K562 (cell line): ENCODE data around the gene PLEKHM3. TPM values are rescaled to one million over a fixed set of nuclear protein-coding genes. Genes with fewer than 3 reads are reported as not detected.
A peak's percentile ranks its signal among the peaks of the same experiment; 100 is the strongest.

Source experiments
- CEBPB ChIP-seq: fragments of 450-650 bp; IDR thresholded peaks from 2 replicates; pipeline ENCODE4 v1.6.1; 2016; ENCODE audit warnings: missing genetic modification characterization, missing compliant biosample characterization
- CTCF ChIP-seq, 3 experiments: IDR thresholded peaks in 2 of 3; conservative IDR thresholded peaks in 1 of 3; 2 replicates each; pipeline ENCODE4 v1.5.1; 2011 to 2012; ENCODE audit warnings: low read length in 3 of 3, mild to moderate bottlenecking in 3 of 3, control low read depth in 2 of 3, improper control_type of control experiment in 1 of 3, inconsistent platforms in 1 of 3, low read depth in 1 of 3, mixed read lengths in 1 of 3, moderate library complexity in 1 of 3; ENCODE audit not compliant: insufficient read depth in 2 of 3
- DNMT1 ChIP-seq: fragments of 450-650 bp; IDR thresholded peaks from 2 replicates; pipeline ENCODE4 v1.6.1; 2016; ENCODE audit warnings: antibody characterized with exemption, mild to moderate bottlenecking
- GATA2 ChIP-seq: sonication (generic); formaldehyde crosslinking; IDR thresholded peaks from 2 replicates; pipeline ENCODE4 v1.4.0; 2020; ENCODE audit warnings: mild to moderate bottlenecking, missing genetic modification reagents
- HNRNPLL ChIP-seq: fragments of 200-400 bp; formaldehyde crosslinking; IDR thresholded peaks from 2 replicates; pipeline ENCODE4 v1.6.1; 2017; ENCODE audit warnings: low read length, low read depth, mild to moderate bottlenecking; ENCODE audit not compliant: poor library complexity, severe bottlenecking
- KDM1A ChIP-seq, 2 experiments: fragments of 450-650 bp; IDR thresholded peaks; 2 replicates each; pipeline ENCODE4 v1.6.1; 2016; ENCODE audit warnings: mild to moderate bottlenecking in 2 of 2
- MYBL2 ChIP-seq, 2 experiments: fragments of 450-650 bp in 1 of 2; sonication (generic) in 1 of 2; formaldehyde crosslinking in 1 of 2; IDR thresholded peaks; 2 replicates each; pipeline versions ENCODE4 v1.6.1 to v1.8.1; 2017 to 2022; ENCODE audit warnings: borderline replicate concordance in 1 of 2, inconsistent platforms in 1 of 2, low read depth in 1 of 2, mild to moderate bottlenecking in 1 of 2, missing genetic modification reagents in 1 of 2, moderate library complexity in 1 of 2
- MYNN ChIP-seq, 2 experiments: sonication (generic); formaldehyde crosslinking in 1 of 2; IDR thresholded peaks; 2 replicates each; pipeline versions ENCODE4 v1.5.0 to v1.6.1; 2016 to 2020; ENCODE audit warnings: antibody characterized with exemption in 1 of 2, missing genetic modification reagents in 1 of 2
- PRDM10 ChIP-seq: fragments of 450-650 bp; IDR thresholded peaks from 2 replicates; pipeline ENCODE4 v1.6.1; 2018; ENCODE audit not compliant: partially characterized antibody
- PYGO2 ChIP-seq: fragments of 450-650 bp; IDR thresholded peaks from 2 replicates; pipeline ENCODE4 v1.6.1; 2016; ENCODE audit warnings: mild to moderate bottlenecking, missing genetic modification characterization, moderate library complexity, missing compliant biosample characterization
- RFX1 ChIP-seq: fragments of 450-650 bp; IDR thresholded peaks from 2 replicates; pipeline ENCODE4 v1.6.1; 2016; ENCODE audit warnings: mild to moderate bottlenecking, moderate library complexity
- SMAD1 ChIP-seq: fragments of 150-350 bp; IDR thresholded peaks from 2 replicates; pipeline ENCODE4 v1.6.1; 2014; ENCODE audit warnings: low read length, low read depth; ENCODE audit not compliant: partially characterized antibody
- SNIP1 ChIP-seq: fragments of 450-650 bp; IDR thresholded peaks from 2 replicates; pipeline ENCODE4 v1.7.1; 2017; ENCODE audit warnings: low read depth, mild to moderate bottlenecking
- STAT5B ChIP-seq: fragments of 250-450 bp; sonication (Bioruptor Pico); IDR thresholded peaks from 2 replicates; pipeline ENCODE4 v1.8.0; 2021; ENCODE audit warnings: mild to moderate bottlenecking, inconsistent platforms
- TGIF2 ChIP-seq: sonication (generic); formaldehyde crosslinking; IDR thresholded peaks from 2 replicates; pipeline ENCODE4 v1.8.1; 2022; ENCODE audit warnings: mild to moderate bottlenecking, missing genetic modification reagents, moderate library complexity
- polyA plus RNA-seq, 8 experiments: library from polyadenylated mRNA; depleted of rRNA in 4 of 8; stranded (reverse) in 5 of 8; unstranded in 3 of 8; fragments of >200 nt; fragmentation: Nextera tagmentation in 2 of 8; fragmentation: Illumina TruSeq in 1 of 8; extraction: Ambion mirVana in 2 of 8; extraction: Trizol in 1 of 8; gene quantifications; 2 replicates each; pipeline versions ENCODE4 v1.2.1 to v1.2.3, GENCODE V29; 2011 to 2014; ENCODE audit warnings: inconsistent platforms in 1 of 8, missing spikeins in 1 of 8
- total RNA-seq, 7 experiments: library from RNA; depleted of rRNA in 6 of 7; stranded (reverse); fragments of >200 nt in 6 of 7; fragmentation: Illumina TruSeq in 2 of 7; extraction: Trizol in 2 of 7; gene quantifications; 2 replicates each; pipeline versions ENCODE4 v1.2.1 to v1.2.3, GENCODE V29; 2011 to 2021; ENCODE audit warnings: low replicate concordance in 1 of 7
- TF ChIP-seq, protein P1 (sequence below): fragments of 250-450 bp; sonication (Bioruptor Pico); IDR thresholded peaks from 2 replicates; pipeline ENCODE4 v1.8.0; 2022; ENCODE audit warnings: inconsistent platforms, mild to moderate bottlenecking, moderate library complexity, borderline replicate concordance
- TF ChIP-seq, protein P2 (sequence below), 2 experiments: fragments of 150-350 bp in 1 of 2; IDR thresholded peaks; 2 replicates each; pipeline ENCODE4 v1.6.1; 2012 to 2016; ENCODE audit warnings: low read depth in 2 of 2, low read length in 2 of 2, mild to moderate bottlenecking in 1 of 2, moderate library complexity in 1 of 2

Gene PLEKHM3
- total and polyA plus RNA-seq, 9 of the 15 experiments (the other 6 are each of a cell fraction or from before 2014, with no cell fraction given) = 0.24 to 1.6 (median 1.0) TPM

- TF ChIP-seq CTCF (IDR thresholded peaks at IDR 0.05 in 2 of 3, conservative IDR thresholded peaks at IDR 0.05 in 1 of 3; ENCODE audit: insufficient read depth in 2 of 3, low read depth in 1 of 3, low read length in 3 of 3) (no peak), RFX1 (0 out of 2 replicates have a peak, but pooled peaks have one; percentile 5), KDM1A (IDR thresholded peaks at IDR 0.05) (no peak), PYGO2 (tag) (no peak), GATA2 (no peak), TGIF2 (no peak), PRDM10 (no peak), CEBPB (tag) (peak; percentile 61), MYBL2 (IDR thresholded peaks at IDR 0.05; ENCODE audit: low read depth) (no peak), MYBL2 (CRISPR knock-in tag; IDR thresholded peaks at IDR 0.05; ENCODE audit: borderline replicate concordance) (no peak), SNIP1 (no peak), STAT5B (CRISPR knock-in tag) (no peak), DNMT1 (no peak), MYNN (IDR thresholded peaks at IDR 0.05) (no peak), MYNN (CRISPR knock-in tag; IDR thresholded peaks at IDR 0.05) (no peak), SMAD1 (no peak), HNRNPLL (peak; percentile 73)
- TF ChIP-seq, protein P1, sequence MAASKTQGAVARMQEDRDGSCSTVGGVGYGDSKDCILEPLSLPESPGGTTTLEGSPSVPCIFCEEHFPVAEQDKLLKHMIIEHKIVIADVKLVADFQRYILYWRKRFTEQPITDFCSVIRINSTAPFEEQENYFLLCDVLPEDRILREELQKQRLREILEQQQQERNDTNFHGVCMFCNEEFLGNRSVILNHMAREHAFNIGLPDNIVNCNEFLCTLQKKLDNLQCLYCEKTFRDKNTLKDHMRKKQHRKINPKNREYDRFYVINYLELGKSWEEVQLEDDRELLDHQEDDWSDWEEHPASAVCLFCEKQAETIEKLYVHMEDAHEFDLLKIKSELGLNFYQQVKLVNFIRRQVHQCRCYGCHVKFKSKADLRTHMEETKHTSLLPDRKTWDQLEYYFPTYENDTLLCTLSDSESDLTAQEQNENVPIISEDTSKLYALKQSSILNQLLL (CRISPR knock-in tag) = no peak
- TF ChIP-seq, protein P2, sequence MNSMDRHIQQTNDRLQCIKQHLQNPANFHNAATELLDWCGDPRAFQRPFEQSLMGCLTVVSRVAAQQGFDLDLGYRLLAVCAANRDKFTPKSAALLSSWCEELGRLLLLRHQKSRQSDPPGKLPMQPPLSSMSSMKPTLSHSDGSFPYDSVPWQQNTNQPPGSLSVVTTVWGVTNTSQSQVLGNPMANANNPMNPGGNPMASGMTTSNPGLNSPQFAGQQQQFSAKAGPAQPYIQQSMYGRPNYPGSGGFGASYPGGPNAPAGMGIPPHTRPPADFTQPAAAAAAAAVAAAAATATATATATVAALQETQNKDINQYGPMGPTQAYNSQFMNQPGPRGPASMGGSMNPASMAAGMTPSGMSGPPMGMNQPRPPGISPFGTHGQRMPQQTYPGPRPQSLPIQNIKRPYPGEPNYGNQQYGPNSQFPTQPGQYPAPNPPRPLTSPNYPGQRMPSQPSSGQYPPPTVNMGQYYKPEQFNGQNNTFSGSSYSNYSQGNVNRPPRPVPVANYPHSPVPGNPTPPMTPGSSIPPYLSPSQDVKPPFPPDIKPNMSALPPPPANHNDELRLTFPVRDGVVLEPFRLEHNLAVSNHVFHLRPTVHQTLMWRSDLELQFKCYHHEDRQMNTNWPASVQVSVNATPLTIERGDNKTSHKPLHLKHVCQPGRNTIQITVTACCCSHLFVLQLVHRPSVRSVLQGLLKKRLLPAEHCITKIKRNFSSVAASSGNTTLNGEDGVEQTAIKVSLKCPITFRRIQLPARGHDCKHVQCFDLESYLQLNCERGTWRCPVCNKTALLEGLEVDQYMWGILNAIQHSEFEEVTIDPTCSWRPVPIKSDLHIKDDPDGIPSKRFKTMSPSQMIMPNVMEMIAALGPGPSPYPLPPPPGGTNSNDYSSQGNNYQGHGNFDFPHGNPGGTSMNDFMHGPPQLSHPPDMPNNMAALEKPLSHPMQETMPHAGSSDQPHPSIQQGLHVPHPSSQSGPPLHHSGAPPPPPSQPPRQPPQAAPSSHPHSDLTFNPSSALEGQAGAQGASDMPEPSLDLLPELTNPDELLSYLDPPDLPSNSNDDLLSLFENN (IDR thresholded peaks at IDR 0.05; ENCODE audit: low read depth in 2 of 2, low read length in 2 of 2) = no peak
These were observed 194.4 kb downstream of the PLEKHM3 start (continued) for GRCh38 chr2:207830778-207831438.
